Transverse colon (tissue), 4 donors: ENCODE data around the gene MAGEB4. TPM values are rescaled to one million over a fixed set of nuclear protein-coding genes. Genes with fewer than 3 reads are reported as not detected.
"Not testable (repeated sequence)": the region's sequence is repeated elsewhere in the genome, so short reads cannot be mapped to it uniquely, and the experiment has no call there.

Experiments used
- DNase-seq: peaks from one replicate; pipeline ENCODE4 v3.0.0-alpha.2; 2019
- H3K27ac ChIP-seq, 4 donors: fragments of 200-600 bp; sonication (generic); 2 replicates each; pipeline ENCODE4 v1.5.1; 2016 to 2018; ENCODE audit warnings: inconsistent platforms in 4 of 4
- H3K27me3 ChIP-seq: fragments of 200-600 bp; sonication (generic); 2 replicates; pipeline ENCODE4 v1.5.1; 2017; ENCODE audit warnings: inconsistent platforms
- H3K36me3 ChIP-seq, 4 donors: fragments of 200-600 bp; sonication (generic); 2 replicates each; pipeline ENCODE4 v1.5.1; 2017 to 2019; ENCODE audit warnings: inconsistent platforms in 4 of 4
- H3K4me1 ChIP-seq, 4 donors: fragments of 200-600 bp; sonication (generic); 2 replicates each; pipeline ENCODE4 v1.5.1; 2017 to 2020; ENCODE audit warnings: inconsistent platforms in 4 of 4
- H3K4me3 ChIP-seq, 4 donors: fragments of 200-600 bp; sonication (generic); 1 replicate in 1 of 4; 2 replicates in 3 of 4; pipeline versions ENCODE4 v1.5.1 to v1.6.1; 2017 to 2019; ENCODE audit warnings: inconsistent platforms in 4 of 4
- H3K9me3 ChIP-seq, 2 donors: fragments of 200-600 bp; sonication (generic); 2 replicates each; pipeline ENCODE4 v1.5.1; 2017 to 2019; ENCODE audit warnings: inconsistent platforms in 2 of 2
- EP300 ChIP-seq: sonication (generic); formaldehyde crosslinking; IDR thresholded peaks from one replicate; pipeline ENCODE4 v1.6.1; 2017; ENCODE audit warnings: antibody characterized with exemption, low read depth
- POLR2A ChIP-seq: fragments of 450-650 bp; IDR thresholded peaks from one replicate; pipeline ENCODE4 v1.6.1; 2016; ENCODE audit warnings: antibody characterized with exemption, mild to moderate bottlenecking, moderate library complexity
- POLR2AphosphoS5 ChIP-seq, 3 donors: sonication (generic); formaldehyde crosslinking; IDR thresholded peaks; one replicate each; pipeline ENCODE4 v1.6.1; 2016; ENCODE audit warnings: antibody characterized with exemption in 3 of 3
- WGBS, 2 donors: methylation state at CpG; one replicate each; pipeline ENCODE4 v1.1.5; 2018; ENCODE audit warnings: low coverage in 1 of 2; 5-methylcytosine and 5-hydroxymethylcytosine counted together
- in situ Hi-C, 4 donors: fragments of 200-750 bp; cut with MboI; loops; one replicate each; pipeline versions ENCODE4 v1.15.0 to v1.15.1; 2017; ENCODE audit warnings: low sequenced_read_pairs in 3 of 4, low pct_ligation_motif_present in 1 of 4, low pct_unique_long_range_greater_than_20kb in 1 of 4
- intact Hi-C: fragments of 100-400 bp; cut with DNase I; formaldehyde crosslinking; loops from one replicate; pipeline ENCODE4 v1.15.1; 2023; ENCODE audit warnings: low total_unique reads
- total RNA-seq, 4 donors: library from RNA; depleted of rRNA; stranded (reverse); fragments of >200 nt; gene quantifications; one replicate each; pipeline ENCODE4 v1.1.0, GENCODE V29; 2016
- TF ChIP-seq, protein P1 (sequence below), 5 experiments: fragments of 200-600 bp in 3 of 5; fragments of 450-650 bp in 2 of 5; sonication (generic) in 3 of 5; IDR thresholded peaks; 1 replicate in 2 of 5; 2 replicates in 3 of 5; pipeline ENCODE4 v1.5.1; 2016 to 2017; ENCODE audit warnings: antibody characterized with exemption in 5 of 5, inconsistent platforms in 3 of 5, mild to moderate bottlenecking in 2 of 5, moderate library complexity in 1 of 5

The MAGEB4 gene, protein sequence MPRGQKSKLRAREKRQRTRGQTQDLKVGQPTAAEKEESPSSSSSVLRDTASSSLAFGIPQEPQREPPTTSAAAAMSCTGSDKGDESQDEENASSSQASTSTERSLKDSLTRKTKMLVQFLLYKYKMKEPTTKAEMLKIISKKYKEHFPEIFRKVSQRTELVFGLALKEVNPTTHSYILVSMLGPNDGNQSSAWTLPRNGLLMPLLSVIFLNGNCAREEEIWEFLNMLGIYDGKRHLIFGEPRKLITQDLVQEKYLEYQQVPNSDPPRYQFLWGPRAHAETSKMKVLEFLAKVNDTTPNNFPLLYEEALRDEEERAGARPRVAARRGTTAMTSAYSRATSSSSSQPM
- not detected for total RNA-seq

DNA sequence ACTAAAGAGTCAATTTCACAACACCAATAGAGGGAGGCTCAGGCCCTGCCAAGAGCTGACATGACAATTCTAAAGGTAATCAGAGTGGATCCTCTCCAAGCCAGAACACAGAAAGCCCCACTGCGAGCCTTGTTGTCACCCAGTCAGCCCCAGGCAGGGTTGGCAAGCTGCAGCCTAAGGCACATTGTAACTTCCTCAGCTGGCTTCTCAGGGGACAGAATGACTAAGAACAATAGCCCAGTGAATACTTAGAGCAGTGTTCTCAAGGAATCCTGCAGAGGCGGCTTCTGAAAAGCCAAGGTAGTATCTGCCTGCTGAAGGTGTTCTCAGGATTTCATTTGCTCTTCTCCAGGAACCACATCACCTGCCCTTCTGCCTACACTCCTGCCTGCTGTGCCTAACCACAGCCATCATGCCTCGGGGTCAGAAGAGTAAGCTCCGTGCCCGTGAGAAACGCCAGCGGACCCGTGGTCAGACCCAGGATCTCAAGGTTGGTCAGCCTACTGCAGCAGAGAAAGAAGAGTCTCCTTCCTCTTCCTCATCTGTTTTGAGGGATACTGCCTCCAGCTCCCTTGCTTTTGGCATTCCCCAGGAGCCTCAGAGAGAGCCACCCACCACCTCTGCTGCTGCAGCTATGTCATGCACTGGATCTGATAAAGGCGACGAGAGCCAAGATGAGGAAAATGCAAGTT, at the start of gene MAGEB4:
Gene MAGEB4 (plus strand): TSS at position 277 of the 692 bp plus-strand sequence. CDS start 136 bp downstream, at position 413.
- no peak for TF ChIP-seq POLR2A
- TF ChIP-seq, protein P1, sequence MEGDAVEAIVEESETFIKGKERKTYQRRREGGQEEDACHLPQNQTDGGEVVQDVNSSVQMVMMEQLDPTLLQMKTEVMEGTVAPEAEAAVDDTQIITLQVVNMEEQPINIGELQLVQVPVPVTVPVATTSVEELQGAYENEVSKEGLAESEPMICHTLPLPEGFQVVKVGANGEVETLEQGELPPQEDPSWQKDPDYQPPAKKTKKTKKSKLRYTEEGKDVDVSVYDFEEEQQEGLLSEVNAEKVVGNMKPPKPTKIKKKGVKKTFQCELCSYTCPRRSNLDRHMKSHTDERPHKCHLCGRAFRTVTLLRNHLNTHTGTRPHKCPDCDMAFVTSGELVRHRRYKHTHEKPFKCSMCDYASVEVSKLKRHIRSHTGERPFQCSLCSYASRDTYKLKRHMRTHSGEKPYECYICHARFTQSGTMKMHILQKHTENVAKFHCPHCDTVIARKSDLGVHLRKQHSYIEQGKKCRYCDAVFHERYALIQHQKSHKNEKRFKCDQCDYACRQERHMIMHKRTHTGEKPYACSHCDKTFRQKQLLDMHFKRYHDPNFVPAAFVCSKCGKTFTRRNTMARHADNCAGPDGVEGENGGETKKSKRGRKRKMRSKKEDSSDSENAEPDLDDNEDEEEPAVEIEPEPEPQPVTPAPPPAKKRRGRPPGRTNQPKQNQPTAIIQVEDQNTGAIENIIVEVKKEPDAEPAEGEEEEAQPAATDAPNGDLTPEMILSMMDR (IDR thresholded peaks at IDR 0.05) = no peak
- TF ChIP-seq POLR2AphosphoS5 (IDR thresholded peaks at IDR 0.05) = no peak
- Histone ChIP-seq H3K4me3 (no peak within 1 kb of the TSS), H3K9me3 (no peaks in the 10 kb centered on the region), H3K27ac (no peak within 1 kb of the TSS), H3K27me3 (no peaks in the 10 kb centered on the region), H3K36me3 (no peaks in the 10 kb centered on the region), H3K4me1 (no peaks in the 10 kb centered on the region)
- in situ Hi-C loops = loop anchor here in 1 of 4 donors (25.0 kb wide), 1 partner anchor 95 kb away; no protein-coding TSS in a partner anchor
- no peak for DNase-seq
- WGBS, 2 donors = 88% methylated on average over 10 of the region's 10 CpGs; no CpG with 5 or more reads in 1 of the 2 donors
- intact Hi-C loops = no loop called here

DNA sequence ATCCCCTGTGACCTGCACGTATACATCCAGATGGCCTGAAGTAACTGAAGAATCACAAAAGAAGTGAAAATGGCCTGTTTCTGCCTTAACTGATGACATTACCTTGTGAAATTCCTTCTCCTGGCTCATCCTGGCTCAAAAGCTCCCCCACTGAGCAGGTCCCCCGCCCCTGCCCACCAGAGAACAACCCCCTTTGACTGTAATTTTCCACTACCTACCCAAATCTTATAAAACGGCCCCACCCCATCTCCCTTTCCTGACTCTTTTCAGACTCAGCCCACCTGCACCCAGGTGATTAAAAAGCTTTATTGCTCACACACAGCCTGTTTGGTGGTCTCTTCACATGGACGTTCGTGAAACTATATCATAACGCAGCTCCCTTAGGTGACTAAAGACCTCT, 47.9 kb upstream of the MAGEB4 start:
- in situ Hi-C loops, intact Hi-C loops, H3K36me3 ChIP-seq, H3K4me3 ChIP-seq, H3K9me3 ChIP-seq, DNase-seq, H3K27ac ChIP-seq, H3K4me1 ChIP-seq, H3K27me3 ChIP-seq: not testable (repeated sequence)
- WGBS, 2 donors = 60% methylated on average over 6 of the region's 6 CpGs; no CpG with 5 or more reads in 1 of the 2 donors

DNA sequence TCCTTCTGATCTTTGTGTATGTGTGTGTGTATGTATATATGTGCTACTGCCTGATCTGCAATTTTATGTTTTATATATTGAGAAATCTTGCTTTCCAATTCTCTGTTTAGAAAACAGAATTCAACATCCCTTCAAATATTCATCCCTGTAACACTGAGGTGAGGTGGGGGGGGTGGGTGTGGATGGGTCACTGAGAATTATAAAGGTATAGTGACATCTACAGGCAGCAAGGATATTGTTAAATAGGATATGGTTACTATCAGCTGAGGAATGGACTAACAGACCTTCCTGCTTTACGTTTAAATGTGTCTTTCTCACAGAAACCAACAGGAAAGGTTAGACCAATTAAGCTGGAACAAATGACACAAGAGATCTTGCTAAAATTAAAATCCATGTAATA, 45.5 kb upstream of the MAGEB4 start:
- Histone ChIP-seq H3K9me3 (no peaks in the 10 kb centered on the region), H3K4me3 (no peak overlapping the region), H3K27ac (no peak overlapping the region), H3K4me1 (no peaks in the 10 kb centered on the region), H3K27me3 (no peaks in the 10 kb centered on the region), H3K36me3 (no peaks in the 10 kb centered on the region)
- TF ChIP-seq POLR2AphosphoS5 (IDR thresholded peaks at IDR 0.05) = no peak
- no peak for TF ChIP-seq EP300
- TF ChIP-seq POLR2A = no peak
- TF ChIP-seq, protein P1 (IDR thresholded peaks at IDR 0.05) = no peak
- no peak for DNase-seq
- WGBS, 2 donors = 8% methylated on average over 1 of the region's 1 CpG; no CpG with 5 or more reads in 1 of the 2 donors
- intact Hi-C loops (no loop called here), in situ Hi-C loops (no loop called here)

DNA sequence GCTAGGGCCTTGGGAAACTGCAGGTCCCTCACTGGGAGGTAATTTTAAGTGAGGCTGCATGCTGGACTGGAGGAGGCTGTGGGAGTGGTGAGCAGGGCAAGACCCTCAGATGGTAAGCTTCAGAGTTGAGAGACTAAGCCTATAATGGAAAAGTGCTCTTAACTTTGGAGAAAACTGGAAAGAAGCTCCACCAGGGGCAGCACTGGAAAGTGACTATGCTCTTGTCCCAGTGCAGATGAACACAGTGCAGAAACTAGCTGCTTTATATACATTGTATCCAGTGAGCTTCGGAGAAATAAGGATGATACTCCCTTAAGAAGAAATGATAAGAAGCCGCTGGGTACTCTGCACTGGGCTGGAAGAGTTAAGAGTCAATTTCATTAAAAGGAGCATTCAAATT, 29.6 kb upstream of the MAGEB4 start:
- Histone ChIP-seq H3K27ac (no peak overlapping the region), H3K9me3 (no peaks in the 10 kb centered on the region), H3K27me3 (no peaks in the 10 kb centered on the region), H3K36me3 (no peaks in the 10 kb centered on the region), H3K4me1 (no peaks in the 10 kb centered on the region), H3K4me3 (no peak overlapping the region)
- DNase-seq = no peak
- no peak for TF ChIP-seq POLR2AphosphoS5 (IDR thresholded peaks at IDR 0.05)
- no peak for TF ChIP-seq EP300
- no peak for TF ChIP-seq POLR2A
- TF ChIP-seq, protein P1 (IDR thresholded peaks at IDR 0.05) = no peak
- intact Hi-C loops (no loop called here), in situ Hi-C loops (no loop called here)
- 91 to 100% methylated on average over 1 to 2 of the region's 2 CpGs for WGBS, 2 donors
